Hepatocyte (in vitro differentiated cells): ENCODE results near the gene AS3MT.

Experiments
- CTCF ChIP-seq: fragments of 200-600 bp; sonication (generic); IDR thresholded peaks from 2 replicates; pipeline ENCODE4 v1.5.1; 2016; ENCODE audit warnings: antibody characterized with exemption, mild to moderate bottlenecking; ENCODE audit not compliant: poor library complexity
- EZH2 ChIP-seq: fragments of 200-600 bp; sonication (generic); IDR thresholded peaks from 2 replicates; pipeline ENCODE4 v1.6.1; 2016; ENCODE audit warnings: antibody characterized with exemption, mild to moderate bottlenecking, borderline replicate concordance
- EZH2phosphoT487 ChIP-seq: fragments of 200-600 bp; sonication (generic); IDR thresholded peaks from one replicate; pipeline ENCODE4 v1.6.1; 2018; ENCODE audit warnings: antibody characterized with exemption, mild to moderate bottlenecking, low read depth, moderate library complexity; ENCODE audit not compliant: unreplicated experiment, severe bottlenecking

DNA sequence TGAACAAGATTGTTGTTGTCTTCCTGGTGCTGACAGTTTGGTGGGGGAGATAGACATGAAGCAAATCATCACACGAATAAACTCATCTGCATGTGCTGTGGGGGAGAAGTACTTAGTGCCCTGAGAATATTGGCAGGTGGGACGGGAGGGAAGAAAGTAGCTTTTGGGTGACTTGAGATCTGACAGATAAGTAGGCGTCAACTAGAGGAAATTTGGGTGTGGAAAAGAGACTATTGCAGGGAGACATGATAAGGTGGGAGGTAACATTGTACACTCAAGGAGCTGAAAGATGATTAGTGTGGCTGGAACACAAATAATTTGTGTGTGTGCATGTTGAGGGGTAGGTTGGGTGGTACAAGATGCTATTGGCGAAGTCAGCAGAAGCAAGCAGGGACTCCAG, 78.9 kb downstream of the AS3MT start:
- TF ChIP-seq CTCF (no peak), EZH2phosphoT487 (no peak), EZH2 (no peak)
